Mesenchymal stem cell (in vitro differentiated cells and primary cell): ENCODE results near the gene DPAGT1.
A peak's percentile ranks its signal among the peaks of the same experiment; 100 is the strongest.

ENCODE experiments used
- DNase-seq: peaks from one replicate; pipeline ENCODE4 v3.0.0-alpha.2; 2013
- H2AFZ ChIP-seq: one replicate; pipeline ENCODE4 v1.6.1; 2013; ENCODE audit warnings: low read depth, mild to moderate bottlenecking, control low read depth, inconsistent platforms, low read length, moderate library complexity
- H2AK5ac ChIP-seq: 2 replicates; pipeline ENCODE4 v1.6.1; 2013; ENCODE audit warnings: low read length, moderate library complexity, mild to moderate bottlenecking, inconsistent platforms; ENCODE audit not compliant: severe bottlenecking
- H2BK120ac ChIP-seq: one replicate; pipeline ENCODE4 v1.6.1; 2013; ENCODE audit warnings: low read depth, mild to moderate bottlenecking, inconsistent platforms, low read length, moderate library complexity
- H2BK12ac ChIP-seq, 2 experiments: one replicate each; pipeline ENCODE4 v1.6.1; 2013; ENCODE audit warnings: inconsistent platforms in 2 of 2, low read length in 2 of 2, mild to moderate bottlenecking in 2 of 2, moderate library complexity in 2 of 2, control low read depth in 1 of 2
- H2BK15ac ChIP-seq: one replicate; pipeline ENCODE4 v1.6.1; 2013; ENCODE audit warnings: mild to moderate bottlenecking, low read depth, inconsistent platforms; ENCODE audit not compliant: poor library complexity, severe bottlenecking
- H2BK5ac ChIP-seq: 2 replicates; pipeline ENCODE4 v1.6.1; 2013; ENCODE audit warnings: low read depth, mild to moderate bottlenecking, low read length, control low read depth, inconsistent platforms; ENCODE audit not compliant: poor library complexity, severe bottlenecking
- H3K14ac ChIP-seq, 2 experiments: one replicate each; pipeline ENCODE4 v1.6.1; 2013; ENCODE audit warnings: inconsistent platforms in 2 of 2, low read length in 2 of 2, control low read depth in 1 of 2, mild to moderate bottlenecking in 1 of 2, moderate library complexity in 1 of 2
- H3K18ac ChIP-seq, 2 experiments: one replicate each; pipeline ENCODE4 v1.6.1; 2013; ENCODE audit warnings: inconsistent platforms in 2 of 2, low read length in 2 of 2, control low read depth in 1 of 2, low read depth in 1 of 2, mild to moderate bottlenecking in 1 of 2
- H3K23ac ChIP-seq, 2 experiments: one replicate each; pipeline ENCODE4 v1.6.1; 2013; ENCODE audit warnings: inconsistent platforms in 2 of 2, low read length in 2 of 2, mild to moderate bottlenecking in 2 of 2, moderate library complexity in 2 of 2, control low read depth in 1 of 2
- H3K27ac ChIP-seq: 2 replicates; pipeline ENCODE4 v1.5.1; 2013; ENCODE audit warnings: mild to moderate bottlenecking, moderate library complexity, low read length, control low read depth, inconsistent platforms; ENCODE audit not compliant: poor library complexity, severe bottlenecking
- H3K27me3 ChIP-seq, 2 experiments: 2 replicates each; pipeline versions ENCODE4 v1.6.1 to v1.7.0; 2013; ENCODE audit warnings: low read length in 2 of 2, mild to moderate bottlenecking in 2 of 2, moderate library complexity in 2 of 2, control low read depth in 1 of 2, inconsistent platforms in 1 of 2; ENCODE audit not compliant: control insufficient read depth in 1 of 2, insufficient read depth in 1 of 2
- H3K36me3 ChIP-seq, 2 experiments: 2 replicates each; pipeline versions ENCODE4 v1.6.1 to v1.7.0; 2013; ENCODE audit warnings: low read length in 2 of 2, control low read depth in 1 of 2, inconsistent platforms in 1 of 2, low read depth in 1 of 2, mild to moderate bottlenecking in 1 of 2; ENCODE audit not compliant: insufficient read depth in 2 of 2, control insufficient read depth in 1 of 2
- H3K4ac ChIP-seq, 2 experiments: one replicate each; pipeline ENCODE4 v1.6.1; 2013; ENCODE audit warnings: inconsistent platforms in 2 of 2, low read length in 2 of 2, mild to moderate bottlenecking in 2 of 2, moderate library complexity in 2 of 2, control low read depth in 1 of 2, low read depth in 1 of 2
- H3K4me1 ChIP-seq: 2 replicates; pipeline ENCODE4 v1.6.1; 2013; ENCODE audit warnings: low read depth, low read length, control low read depth; ENCODE audit not compliant: control insufficient read depth, insufficient read depth
- H3K4me2 ChIP-seq: 2 replicates; pipeline ENCODE4 v1.6.1; 2013; ENCODE audit warnings: low read length, mild to moderate bottlenecking, inconsistent platforms; ENCODE audit not compliant: poor library complexity, severe bottlenecking
- H3K4me3 ChIP-seq, 2 experiments: 2 replicates each; pipeline versions ENCODE4 v1.5.1 to v1.7.0; 2013; ENCODE audit warnings: low read length in 2 of 2, mild to moderate bottlenecking in 2 of 2, control low read depth in 1 of 2, low read depth in 1 of 2; ENCODE audit not compliant: insufficient read depth in 1 of 2
- H3K79me1 ChIP-seq: replicated peaks from 2 replicates; pipeline ENCODE4 v1.6.1; 2013; ENCODE audit warnings: mild to moderate bottlenecking, control low read depth, low read length, inconsistent platforms; ENCODE audit not compliant: poor library complexity, severe bottlenecking
- H3K9ac ChIP-seq: 2 replicates; pipeline ENCODE4 v1.7.0; 2013; ENCODE audit warnings: mild to moderate bottlenecking, low read length, moderate library complexity
- H3K9me3 ChIP-seq: 2 replicates; pipeline ENCODE4 v1.7.0; 2013; ENCODE audit warnings: mild to moderate bottlenecking, low read length; ENCODE audit not compliant: control insufficient read depth
- H4K8ac ChIP-seq: one replicate; pipeline ENCODE4 v1.6.1; 2013; ENCODE audit warnings: inconsistent platforms, mild to moderate bottlenecking, low read length, moderate library complexity
- H4K91ac ChIP-seq: one replicate; pipeline ENCODE4 v1.6.1; 2013; ENCODE audit warnings: mild to moderate bottlenecking, low read length, inconsistent platforms
- WGBS: methylation state at CpG from one replicate; pipeline ENCODE4 v1.1.7; 2013; ENCODE audit warnings: mixed read lengths; 5-methylcytosine and 5-hydroxymethylcytosine counted together

Gene DPAGT1

DNA sequence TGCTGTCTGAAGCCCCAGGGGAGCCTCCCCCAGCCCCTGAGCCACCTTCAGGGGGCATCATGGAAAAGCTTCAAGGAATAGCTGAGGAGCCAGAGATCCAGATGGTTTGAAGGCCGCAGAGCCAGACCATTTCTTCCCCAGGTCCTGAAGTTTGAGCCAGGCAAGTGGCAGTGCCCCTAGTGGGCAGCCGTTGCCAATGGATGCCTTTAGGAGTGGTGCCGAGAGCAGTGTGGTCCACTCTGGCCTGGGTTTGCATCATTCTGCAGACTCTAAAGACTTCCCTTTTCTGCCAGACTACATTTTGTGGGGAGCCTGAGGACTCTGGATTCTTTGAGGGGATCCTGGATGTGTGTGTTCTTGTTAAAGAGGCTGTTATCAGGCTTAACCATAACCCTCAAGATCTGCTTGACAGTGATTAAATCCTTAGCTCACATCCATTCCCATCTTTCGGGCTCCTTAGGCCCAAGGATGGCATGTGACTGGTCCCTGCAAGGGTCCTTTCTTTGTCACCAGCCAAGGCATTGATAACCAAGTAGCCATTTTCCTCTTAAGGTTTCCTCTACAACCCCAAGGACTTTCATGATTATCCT, 32.8 kb upstream of the DPAGT1 start:
- no peak overlapping the region for H3K4me2 ChIP-seq
- no peak overlapping the region for H3K18ac ChIP-seq
- H2BK15ac ChIP-seq: no peak overlapping the region
- no peaks in the 10 kb centered on the region for H3K9me3 ChIP-seq
- no peak overlapping the region for H2BK5ac ChIP-seq
- H3K9ac ChIP-seq: no peak overlapping the region
- no peak overlapping the region for H2BK120ac ChIP-seq
- H3K27me3 ChIP-seq: peaks cover 4 to 6% of the 10 kb centered on the region in 2 experiments
- peaks cover 5% of the 10 kb centered on the region for H3K79me1 ChIP-seq
- no peak overlapping the region for H3K23ac ChIP-seq
- no peak overlapping the region for H3K4ac ChIP-seq
- H4K91ac ChIP-seq: no peak overlapping the region
- no peak overlapping the region for H3K14ac ChIP-seq
- DNase-seq: peak; percentile 26
- WGBS: 71% methylated on average over 4 of the region's 4 CpGs
- no peak overlapping the region for H4K8ac ChIP-seq
- H2BK12ac ChIP-seq: no peak overlapping the region
- H3K4me1 ChIP-seq: peaks cover 2% of the 10 kb centered on the region
- H3K36me3 ChIP-seq: peaks cover 38 to 56% of the 10 kb centered on the region in 2 experiments
- H3K4me3 ChIP-seq: no peak overlapping the region
- no peak overlapping the region for H3K27ac ChIP-seq
- H2AFZ ChIP-seq: no peak overlapping the region
- no peak overlapping the region for H2AK5ac ChIP-seq

- H4K8ac ChIP-seq: no peak overlapping the region
- H2AFZ ChIP-seq: no peak overlapping the region
- no peak overlapping the region for H3K9ac ChIP-seq
- H3K79me1 ChIP-seq: peaks cover 17% of the 10 kb centered on the region
- no peak overlapping the region for H3K4me2 ChIP-seq
- H3K14ac ChIP-seq: no peak overlapping the region
- no peak overlapping the region for H2BK120ac ChIP-seq
- no peaks in the 10 kb centered on the region for H3K9me3 ChIP-seq
- H2BK15ac ChIP-seq: no peak overlapping the region
- no peak overlapping the region for H3K18ac ChIP-seq
- H3K4ac ChIP-seq: no peak overlapping the region
- H3K4me1 ChIP-seq: peaks cover 2% of the 10 kb centered on the region
- 48% methylated on average over 3 of the region's 3 CpGs for WGBS
- H3K23ac ChIP-seq: no peak overlapping the region
- H2BK5ac ChIP-seq: no peak overlapping the region
- H3K36me3 ChIP-seq: peaks cover 43 to 66% of the 10 kb centered on the region in 2 experiments
- no peak overlapping the region for H2AK5ac ChIP-seq
- H3K27me3 ChIP-seq: no peaks in the 10 kb centered on the region
- DNase-seq: peak; percentile 49
- H3K4me3 ChIP-seq: no peak overlapping the region
- H4K91ac ChIP-seq: no peak overlapping the region
- no peak overlapping the region for H3K27ac ChIP-seq
- no peak overlapping the region for H2BK12ac ChIP-seq
Measured at GRCh38 chr11:119130662-119131061, 29.0 kb upstream of the DPAGT1 start.

DNA sequence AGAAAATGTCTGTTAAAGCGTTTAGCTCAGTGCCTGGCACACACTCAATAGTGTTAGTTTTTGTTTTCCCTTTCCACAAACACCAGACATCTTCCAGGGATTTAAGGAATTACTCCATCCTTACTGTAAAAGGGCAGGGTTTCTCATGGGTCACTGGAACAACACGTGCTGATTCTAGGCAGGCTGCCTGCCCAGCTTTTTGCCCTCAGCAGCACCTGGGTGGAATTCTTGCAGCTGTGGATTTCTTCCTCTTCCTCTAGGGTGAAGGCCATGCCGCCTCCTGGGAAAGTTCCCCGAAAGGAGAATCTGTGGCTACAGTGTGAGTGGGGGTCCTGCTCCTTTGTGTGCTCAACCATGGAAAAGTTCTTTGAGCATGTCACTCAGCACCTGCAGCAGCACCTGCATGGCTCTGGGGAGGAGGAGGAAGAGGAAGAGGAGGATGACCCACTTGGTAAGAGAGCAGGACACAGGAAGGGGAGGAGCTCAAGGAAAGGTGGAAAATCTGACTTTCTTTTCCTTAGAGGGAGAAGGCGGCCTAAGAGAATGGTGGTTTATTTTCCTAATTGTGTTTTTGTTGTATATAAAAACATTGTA, 25.1 kb upstream of the DPAGT1 start:
- Histone ChIP-seq H4K91ac (no peak overlapping the region), H3K27ac (no peak overlapping the region), H3K4ac (no peak overlapping the region), H2AK5ac (no peak overlapping the region), H3K27me3 (no peaks in the 10 kb centered on the region), H3K4me2 (no peak overlapping the region), H2BK15ac (no peak overlapping the region), H4K8ac (no peak overlapping the region), H2BK5ac (no peak overlapping the region), H3K9me3 (no peaks in the 10 kb centered on the region), H2AFZ (no peak overlapping the region), H3K23ac (no peak overlapping the region), H2BK120ac (no peak overlapping the region), H3K79me1 (peaks cover 29% of the 10 kb centered on the region), H3K9ac (no peak overlapping the region), H3K14ac (no peak overlapping the region), H3K36me3 (peaks cover 30 to 51% of the 10 kb centered on the region in 2 experiments), H3K4me1 (peaks cover 7% of the 10 kb centered on the region), H3K18ac (no peak overlapping the region), H3K4me3 (no peak overlapping the region), H2BK12ac (no peak overlapping the region)
- no peak for DNase-seq
- WGBS: 87% methylated on average over 4 of the region's 5 CpGs

GRCh38 chr11:119125821-119126220, 24.2 kb upstream of the DPAGT1 start:
- H3K23ac ChIP-seq: no peak overlapping the region
- no peak overlapping the region for H3K27ac ChIP-seq
- no peak overlapping the region for H2AFZ ChIP-seq
- no peak overlapping the region for H3K9ac ChIP-seq
- no peak overlapping the region for H2BK15ac ChIP-seq
- H3K14ac ChIP-seq: no peak overlapping the region
- H3K79me1 ChIP-seq: peaks cover 29% of the 10 kb centered on the region
- peaks cover 7% of the 10 kb centered on the region for H3K4me1 ChIP-seq
- no peak overlapping the region for H3K18ac ChIP-seq
- no peak overlapping the region for H3K4ac ChIP-seq
- H3K9me3 ChIP-seq: no peaks in the 10 kb centered on the region
- no peak for DNase-seq
- H2BK120ac ChIP-seq: no peak overlapping the region
- H2AK5ac ChIP-seq: no peak overlapping the region
- no peaks in the 10 kb centered on the region for H3K27me3 ChIP-seq
- no peak overlapping the region for H2BK5ac ChIP-seq
- H3K4me3 ChIP-seq: no peak overlapping the region
- no peak overlapping the region for H4K91ac ChIP-seq
- no peak overlapping the region for H2BK12ac ChIP-seq
- H3K4me2 ChIP-seq: no peak overlapping the region
- H4K8ac ChIP-seq: no peak overlapping the region
- 95% methylated on average over 6 of the region's 6 CpGs for WGBS
- H3K36me3 ChIP-seq: peaks cover 23 to 42% of the 10 kb centered on the region in 2 experiments
